OCI-M2 (cell line): ENCODE results near the gene SLC35F1.
"Not testable (repeated sequence)": the region's sequence is repeated elsewhere in the genome, so short reads cannot be mapped to it uniquely, and the experiment has no call there.

ENCODE experiments used
- DNase-seq: peaks from one replicate; lab custom pipeline; 2025; ENCODE audit not compliant: unreplicated experiment; lab: John Stamatoyannopoulos, UW

The SLC35F1 gene

DNA sequence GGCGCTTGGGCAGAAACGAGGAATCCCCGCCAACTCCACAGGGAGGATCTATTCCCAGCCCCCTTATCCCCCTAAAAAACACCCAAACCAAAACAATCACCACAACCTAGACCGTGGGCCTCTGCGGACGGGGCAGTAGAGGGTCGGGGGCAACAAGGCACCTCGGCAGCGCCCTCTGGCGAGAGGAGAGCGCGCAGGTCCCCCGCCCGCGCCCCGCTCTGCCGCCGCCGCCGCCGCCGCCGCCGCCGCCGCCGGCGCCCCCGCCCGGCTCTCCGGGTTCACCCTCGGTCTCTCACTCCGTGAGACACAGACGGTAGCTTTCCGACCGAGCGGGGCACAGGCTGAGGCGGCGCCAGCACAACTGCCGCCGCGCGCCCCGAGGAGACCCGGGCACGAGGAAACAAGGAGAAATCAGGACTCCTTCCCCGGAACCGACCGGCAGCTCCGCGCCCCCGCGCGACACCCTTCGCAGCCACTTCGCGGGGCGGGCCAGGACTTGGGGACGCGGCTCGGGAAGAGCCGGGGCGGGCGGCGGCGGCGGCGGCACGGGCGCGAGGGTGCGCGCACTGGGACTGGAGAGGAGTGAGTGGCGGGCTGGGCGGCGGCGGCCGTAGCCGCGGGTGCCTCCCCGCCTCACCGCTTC, at the start of gene SLC35F1:
Gene SLC35F1 (plus strand): TSS at position 307 of the 643 bp plus-strand sequence.
- DNase-seq: no peak

DNA sequence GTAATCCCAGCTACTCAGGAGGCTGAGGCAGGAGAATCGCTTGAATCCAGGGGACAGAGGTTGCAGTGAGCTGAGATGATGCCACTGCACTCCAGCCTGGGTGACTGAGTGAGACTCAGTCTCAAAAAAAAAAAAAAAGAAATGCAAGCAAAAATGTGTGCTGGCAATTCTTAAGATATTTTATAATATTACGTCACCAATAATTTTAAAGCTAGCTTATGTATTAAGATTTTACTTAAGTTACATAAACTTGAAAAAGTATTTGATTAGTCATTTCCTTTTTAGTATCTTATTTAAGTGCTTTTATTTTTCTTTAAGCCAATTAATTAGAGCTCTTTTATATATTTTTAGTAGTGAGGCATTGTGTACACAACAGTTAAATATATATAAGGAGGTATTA, 48.5 kb upstream of the SLC35F1 start:
- DNase-seq: not testable (repeated sequence)

DNA sequence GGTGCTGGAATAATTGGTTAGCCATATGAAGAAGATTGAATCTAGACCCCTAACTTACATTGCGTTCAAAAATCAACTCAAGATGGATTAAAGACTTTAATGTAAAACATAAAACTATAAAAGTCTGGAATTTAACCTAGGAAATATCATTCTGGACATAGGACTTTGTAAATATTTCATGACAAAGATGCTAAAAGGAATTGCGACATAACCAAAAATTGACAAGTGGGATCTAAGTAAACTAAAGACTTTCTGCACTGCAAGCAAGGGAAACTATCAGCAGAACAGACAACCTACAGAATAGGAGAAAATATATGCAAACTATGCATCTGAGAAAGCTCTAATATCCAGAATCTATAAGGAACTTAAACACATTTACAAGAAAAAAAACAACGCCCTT, 45.5 kb upstream of the SLC35F1 start:
- DNase-seq: no peak

DNA sequence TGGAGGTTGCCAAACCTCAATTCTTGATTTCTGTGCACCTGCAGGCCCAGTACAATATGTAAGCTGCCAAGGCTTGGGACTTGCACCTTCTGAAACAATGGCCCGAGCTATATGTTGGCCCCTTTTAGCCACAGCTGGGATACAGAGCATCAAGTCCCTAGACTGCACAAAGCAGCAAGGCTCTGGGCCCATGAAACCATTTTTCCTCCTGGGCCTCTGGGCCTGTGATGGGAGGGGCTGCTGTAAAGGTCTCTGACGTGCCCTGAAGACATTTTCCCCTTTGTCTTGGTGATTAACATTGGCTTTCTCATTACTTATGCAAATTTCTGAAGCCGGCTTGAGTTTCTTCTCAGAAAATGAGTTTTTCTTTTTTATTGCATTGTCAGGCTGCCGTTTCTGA, 40.5 kb upstream of the SLC35F1 start:
- DNase-seq: no peak

DNA sequence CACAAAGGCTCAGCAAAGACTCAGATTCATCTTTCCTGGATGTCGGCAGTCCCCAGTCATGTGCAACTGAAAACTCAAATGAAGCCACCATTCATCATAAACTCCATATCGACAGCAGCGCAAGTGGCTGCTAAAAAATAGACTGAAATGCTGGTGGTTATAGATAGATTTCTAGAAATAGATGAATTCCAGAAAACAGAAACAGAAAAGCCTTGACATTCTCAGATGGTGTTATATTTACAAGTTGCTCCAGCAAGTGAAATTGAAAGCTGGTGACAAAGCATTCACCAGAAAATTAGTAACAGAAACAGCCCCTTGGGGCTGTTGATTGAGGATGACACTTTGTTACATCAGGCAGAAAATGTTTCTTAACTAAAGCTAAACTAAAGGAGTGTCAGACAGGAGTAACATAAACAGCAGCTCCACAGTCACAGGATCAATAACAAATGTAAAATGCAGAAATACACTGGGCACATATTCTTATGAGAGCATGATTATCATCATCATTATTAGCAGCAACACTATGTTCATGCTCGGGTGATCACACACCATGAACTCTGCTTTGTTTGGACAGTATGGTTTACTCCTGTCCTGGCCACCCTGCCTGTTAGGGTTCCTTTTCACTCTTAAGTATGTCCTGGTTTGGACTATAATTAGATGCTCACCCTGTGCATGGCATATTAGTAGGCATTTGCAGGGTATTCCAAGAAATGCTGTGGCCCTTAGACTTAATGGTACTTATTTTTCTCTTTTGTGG, 36.4 kb upstream of the SLC35F1 start:
- DNase-seq: no peak

DNA sequence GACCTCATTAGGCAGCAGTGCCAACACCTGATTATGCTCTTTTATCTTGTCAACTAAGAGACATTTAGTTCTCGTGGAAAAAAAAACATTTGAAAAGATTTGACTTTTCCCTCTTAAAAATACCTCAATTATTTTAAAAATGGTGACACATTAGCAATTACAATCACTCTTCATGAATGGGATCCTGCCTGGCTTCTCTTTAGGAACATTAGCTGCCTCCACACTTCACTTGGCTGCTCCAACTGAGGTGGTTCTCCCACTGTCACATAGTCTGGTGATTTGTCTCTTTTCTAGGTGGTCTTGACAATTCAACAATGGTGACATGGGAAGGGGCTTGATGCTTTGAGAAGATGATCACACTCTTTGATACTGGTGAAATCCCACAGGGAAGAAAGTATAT, 26.2 kb upstream of the SLC35F1 start:
- no peak for DNase-seq

DNA sequence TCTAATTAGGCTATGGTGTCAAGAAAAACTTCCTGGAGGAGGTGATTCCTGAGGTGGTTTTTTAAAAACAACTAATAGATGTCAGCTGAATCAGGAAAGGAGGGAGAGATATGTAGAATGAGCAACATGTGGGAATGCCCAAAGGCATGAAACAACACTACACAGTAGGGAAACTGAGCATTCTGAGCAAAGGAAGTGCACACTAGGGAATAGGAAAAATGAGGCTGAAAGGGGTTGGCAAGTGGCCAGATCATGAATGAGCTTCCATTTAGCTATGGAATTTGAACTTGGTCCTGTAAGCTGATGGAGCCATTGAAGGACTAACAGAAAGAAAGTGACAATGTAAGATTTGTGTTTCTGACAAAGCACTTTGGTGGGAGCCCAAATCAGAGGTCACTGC, 16.9 kb upstream of the SLC35F1 start:
- DNase-seq: no peak

DNA sequence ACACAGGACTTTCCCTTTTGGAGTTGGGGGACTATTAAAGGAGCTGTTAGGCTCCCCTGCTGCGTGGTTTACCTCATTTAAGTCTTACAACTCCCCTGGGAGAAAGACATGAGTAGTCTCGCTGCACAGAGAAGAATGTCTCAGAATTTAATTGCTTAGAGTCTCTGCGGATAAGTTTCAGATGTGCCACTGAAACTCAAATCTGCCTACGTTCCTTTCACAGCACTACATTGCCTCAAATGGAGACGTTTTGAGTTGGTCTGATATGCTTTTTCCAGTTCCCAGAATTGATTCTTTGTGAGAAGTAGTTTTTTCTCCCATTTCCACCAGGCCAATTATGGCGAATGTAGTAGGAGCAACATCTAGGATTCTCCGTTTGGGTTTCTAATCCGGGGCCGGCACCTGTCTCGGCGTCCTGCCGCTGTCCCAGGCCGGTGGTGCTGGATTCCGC, 532 bp upstream of the SLC35F1 start:
- DNase-seq: no peak

DNA sequence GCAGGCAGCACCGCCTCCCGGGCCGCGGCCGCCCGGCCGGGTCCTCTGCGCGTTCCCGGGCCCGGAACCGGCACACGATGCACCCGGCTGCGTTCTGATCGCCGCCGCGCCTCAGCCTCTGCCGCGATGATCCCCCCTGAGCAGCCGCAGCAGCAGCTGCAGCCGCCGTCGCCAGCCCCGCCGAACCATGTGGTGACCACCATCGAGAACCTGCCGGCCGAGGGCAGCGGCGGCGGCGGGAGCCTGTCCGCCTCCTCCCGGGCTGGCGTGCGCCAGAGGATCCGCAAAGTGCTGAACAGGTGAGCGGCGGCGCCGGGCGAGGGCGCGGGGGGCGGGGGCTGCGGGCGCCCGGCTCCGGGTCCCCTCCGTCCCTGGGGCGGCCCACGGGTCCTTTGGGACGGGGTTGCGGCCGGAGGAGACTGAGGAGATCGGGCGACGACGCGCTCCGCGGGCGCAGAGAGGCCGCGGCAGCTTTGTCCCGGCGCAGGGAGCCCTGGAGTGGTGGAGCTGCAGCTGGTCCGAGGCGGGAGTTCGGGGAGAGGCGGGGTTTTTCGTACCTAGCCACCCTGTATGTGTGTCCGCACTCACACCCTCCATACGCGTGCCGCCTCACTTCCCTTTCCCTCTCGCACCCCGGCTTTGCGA, 659 bp downstream of the SLC35F1 start:
- DNase-seq: no peak

DNA sequence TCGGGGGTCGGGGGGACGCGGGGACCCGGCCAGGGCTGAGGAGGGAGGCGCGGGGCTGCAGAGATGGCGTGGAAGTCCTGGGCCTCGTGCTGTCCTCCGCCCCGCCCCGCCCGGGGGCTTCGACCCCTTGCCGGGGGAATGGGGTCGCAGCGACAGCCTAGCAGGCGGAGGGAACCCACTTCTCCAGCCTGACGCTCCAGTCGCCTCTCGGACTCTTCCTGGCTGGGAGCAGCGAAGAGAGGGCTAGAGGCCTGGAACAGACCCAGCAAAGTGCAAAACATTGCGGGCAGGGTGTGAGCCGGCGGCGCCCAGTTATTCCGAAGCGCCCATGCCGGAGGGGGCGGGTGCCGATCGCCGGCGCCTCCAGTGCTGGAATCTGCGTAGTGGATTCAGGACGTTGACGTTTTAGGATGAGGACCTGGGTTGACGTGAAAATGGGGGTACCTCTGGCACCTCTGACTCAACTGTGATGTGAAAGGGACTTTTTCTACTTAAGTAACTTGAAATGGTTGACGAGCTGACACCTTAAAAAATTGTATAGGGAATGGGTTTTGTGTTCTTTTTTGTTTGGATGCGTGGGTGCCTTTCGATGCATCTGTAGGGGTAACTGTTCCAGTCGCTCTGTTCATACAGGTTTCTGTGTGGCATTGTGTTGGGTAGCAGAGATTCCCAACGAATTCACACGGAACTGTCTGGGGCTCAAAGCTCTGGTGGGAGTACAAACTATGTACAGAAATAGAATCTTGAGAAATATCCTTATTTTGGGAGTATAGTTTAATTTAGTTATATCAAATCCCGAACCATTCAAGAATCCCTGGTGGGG, 1.4 kb downstream of the SLC35F1 start:
- no peak for DNase-seq

DNA sequence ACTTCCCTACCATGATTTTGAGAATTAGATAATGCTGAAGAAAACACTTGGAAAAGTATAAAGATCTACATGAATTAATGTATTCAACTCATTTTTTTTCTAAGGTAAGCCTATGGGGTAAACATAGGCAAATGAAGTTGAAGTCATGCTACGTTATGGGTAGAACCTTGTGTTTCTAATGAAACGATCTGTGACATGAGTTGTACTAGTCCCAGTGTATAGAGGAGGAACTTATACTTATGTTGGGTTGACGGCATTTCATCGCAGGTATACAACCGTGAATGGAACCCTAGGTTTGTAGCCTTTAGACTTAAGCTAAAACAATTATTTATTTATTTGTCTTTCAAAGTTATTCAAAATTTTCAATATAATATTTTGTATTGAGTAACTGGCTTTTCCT, 2.6 kb downstream of the SLC35F1 start:
- no peak for DNase-seq

DNA sequence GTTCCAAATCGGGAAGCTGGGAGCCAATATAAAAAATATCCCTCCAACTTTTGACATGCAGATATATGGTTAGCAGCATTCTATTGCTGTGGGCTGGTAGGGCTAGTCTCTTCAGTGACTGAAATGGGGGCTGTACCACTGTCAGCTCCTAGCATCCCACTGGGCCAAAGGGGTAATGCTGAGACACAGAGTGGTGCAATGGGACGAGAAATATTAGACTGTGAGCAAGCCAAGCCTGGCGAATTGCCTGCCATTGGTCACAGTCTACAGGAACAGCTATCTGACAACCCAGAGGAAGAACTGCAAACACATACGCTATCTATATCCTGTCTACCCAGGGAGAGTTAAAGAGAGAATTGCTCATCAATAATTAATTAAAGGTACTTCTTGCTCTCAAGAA, 3.5 kb downstream of the SLC35F1 start:
- no peak for DNase-seq

DNA sequence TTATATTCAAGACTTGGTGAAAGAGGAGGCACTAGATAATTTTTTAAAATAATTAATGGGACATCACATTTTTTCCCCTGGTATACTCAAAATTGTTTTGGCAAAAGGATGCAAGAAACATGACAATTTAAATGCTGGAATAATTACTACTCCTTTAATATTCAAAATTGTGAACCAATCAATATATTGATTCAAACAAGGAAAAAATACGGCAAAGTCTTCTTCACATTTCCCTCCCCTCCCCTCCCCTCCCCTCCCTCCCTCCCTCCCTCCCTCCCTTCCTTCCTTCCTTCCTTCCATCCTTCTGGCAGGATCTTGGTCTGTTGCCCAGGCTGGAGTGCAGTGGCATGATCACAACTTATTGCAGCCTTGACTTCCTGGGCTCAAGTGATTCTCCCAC, 4.1 kb downstream of the SLC35F1 start:
- no peak for DNase-seq

DNA sequence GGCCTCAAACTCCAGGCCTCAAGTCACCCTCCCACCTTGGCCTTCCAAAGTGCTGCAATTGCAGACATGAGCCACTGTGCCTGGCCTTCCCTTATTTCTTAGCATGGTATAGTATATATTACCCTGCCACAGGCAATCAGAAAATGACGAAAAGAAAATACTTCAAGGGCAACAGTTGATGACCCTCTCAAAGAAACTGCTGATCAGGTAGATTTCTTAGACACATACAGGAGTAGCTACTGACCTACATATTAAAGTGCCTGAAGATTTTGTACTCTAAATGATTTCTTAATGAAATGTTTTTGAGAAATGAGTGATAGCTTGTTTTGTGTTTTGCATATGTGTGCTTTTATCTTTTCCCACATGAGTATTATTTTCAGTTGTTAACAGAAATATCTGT, 4.6 kb downstream of the SLC35F1 start:
- DNase-seq: no peak

DNA sequence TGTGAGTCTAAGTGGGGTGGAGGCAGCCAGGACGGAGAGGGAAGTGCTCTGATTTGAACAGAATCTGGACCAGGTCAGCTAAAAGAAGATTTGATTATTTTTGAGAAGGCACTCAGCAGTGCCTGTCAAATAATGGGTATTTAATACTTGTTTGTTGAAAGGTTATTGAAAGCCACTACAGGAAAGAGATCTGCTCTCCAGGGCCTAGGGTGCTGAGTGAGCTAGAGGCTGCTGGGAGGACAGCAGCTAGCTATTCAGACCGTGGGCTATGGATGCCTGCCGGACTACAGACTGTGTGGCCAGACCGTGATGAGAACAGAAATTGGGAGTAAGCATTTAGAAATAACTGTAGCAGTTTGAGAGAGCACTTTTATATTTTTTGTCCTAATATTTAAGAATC, 8.8 kb downstream of the SLC35F1 start:
- DNase-seq: no peak

DNA sequence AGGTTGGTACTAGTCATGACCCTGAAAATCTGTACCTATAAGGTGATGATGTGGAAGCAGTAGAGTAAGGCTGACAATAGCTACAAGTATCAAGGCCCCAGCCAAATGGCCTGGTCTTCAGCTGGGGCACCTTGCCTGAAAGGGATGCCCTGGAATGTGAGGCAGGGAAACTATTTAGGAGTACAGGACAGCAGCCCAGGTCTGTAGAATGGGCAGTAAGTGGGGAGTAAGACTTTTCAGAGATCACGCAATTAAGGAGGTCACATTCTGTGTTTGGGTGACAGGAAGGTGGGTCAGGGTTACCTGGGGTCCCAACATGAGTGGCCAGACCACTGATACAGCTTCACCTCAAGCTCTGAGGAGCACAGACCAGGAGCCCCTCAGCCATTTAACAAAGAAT, 9.4 kb downstream of the SLC35F1 start:
- DNase-seq: no peak

DNA sequence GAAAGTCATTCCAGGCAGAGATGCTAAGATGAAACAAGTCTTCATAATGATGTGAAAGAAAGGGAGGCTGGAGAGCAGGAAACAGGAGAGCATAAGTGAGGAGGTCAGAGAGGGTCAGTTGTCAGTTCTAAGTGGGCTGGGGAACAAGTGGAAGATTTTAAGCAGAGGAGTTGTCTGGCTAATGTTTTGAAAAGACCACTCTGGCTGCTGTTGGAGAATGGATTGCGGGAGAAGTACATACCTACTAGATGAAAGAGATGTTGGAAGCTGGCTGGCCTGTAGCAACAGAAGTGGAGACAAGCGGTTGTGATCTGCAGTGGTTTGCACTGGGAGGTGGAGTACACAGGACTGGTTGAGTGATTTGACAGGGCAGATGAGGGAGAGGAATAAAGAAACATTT, 10.1 kb downstream of the SLC35F1 start:
- no peak for DNase-seq

DNA sequence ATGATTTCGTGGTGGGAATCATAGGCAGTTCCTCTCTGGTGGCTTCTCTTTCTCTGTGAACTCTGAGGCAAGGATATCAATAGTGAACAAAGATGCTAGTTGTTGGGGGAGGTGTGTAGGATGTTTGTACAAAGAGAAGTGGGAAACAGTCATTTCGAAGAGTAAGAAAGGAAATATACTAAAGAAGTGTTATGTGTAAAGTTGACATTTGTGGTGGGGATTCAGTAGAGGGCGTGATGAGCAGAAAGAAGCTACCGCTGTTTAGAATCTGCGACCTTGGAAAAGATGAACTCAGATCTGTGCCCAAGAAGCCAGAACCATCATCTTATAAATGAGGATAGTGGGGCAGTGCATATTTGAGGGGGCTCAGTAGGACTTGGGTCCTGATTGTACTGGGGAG, 11.4 kb downstream of the SLC35F1 start:
- DNase-seq: no peak

DNA sequence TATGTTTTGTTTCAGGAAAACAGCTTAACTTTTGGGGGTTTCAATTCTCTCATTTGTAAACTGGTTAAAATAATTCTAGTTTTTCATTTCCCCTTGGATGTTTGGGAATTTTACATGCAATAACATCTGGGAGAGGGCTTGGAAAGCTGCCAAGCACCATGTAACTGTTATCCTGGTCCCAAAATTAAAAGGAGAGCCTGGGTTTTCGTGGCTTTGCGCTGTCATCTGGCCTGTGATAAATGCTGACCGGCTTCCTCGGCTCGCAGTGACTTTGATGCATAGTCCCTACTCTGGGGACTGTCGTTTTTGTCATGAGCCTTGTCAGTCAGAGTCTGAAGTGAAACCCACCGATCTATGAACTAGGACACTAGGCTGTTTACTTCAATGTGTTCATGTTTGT, 12.2 kb downstream of the SLC35F1 start:
- no peak for DNase-seq

DNA sequence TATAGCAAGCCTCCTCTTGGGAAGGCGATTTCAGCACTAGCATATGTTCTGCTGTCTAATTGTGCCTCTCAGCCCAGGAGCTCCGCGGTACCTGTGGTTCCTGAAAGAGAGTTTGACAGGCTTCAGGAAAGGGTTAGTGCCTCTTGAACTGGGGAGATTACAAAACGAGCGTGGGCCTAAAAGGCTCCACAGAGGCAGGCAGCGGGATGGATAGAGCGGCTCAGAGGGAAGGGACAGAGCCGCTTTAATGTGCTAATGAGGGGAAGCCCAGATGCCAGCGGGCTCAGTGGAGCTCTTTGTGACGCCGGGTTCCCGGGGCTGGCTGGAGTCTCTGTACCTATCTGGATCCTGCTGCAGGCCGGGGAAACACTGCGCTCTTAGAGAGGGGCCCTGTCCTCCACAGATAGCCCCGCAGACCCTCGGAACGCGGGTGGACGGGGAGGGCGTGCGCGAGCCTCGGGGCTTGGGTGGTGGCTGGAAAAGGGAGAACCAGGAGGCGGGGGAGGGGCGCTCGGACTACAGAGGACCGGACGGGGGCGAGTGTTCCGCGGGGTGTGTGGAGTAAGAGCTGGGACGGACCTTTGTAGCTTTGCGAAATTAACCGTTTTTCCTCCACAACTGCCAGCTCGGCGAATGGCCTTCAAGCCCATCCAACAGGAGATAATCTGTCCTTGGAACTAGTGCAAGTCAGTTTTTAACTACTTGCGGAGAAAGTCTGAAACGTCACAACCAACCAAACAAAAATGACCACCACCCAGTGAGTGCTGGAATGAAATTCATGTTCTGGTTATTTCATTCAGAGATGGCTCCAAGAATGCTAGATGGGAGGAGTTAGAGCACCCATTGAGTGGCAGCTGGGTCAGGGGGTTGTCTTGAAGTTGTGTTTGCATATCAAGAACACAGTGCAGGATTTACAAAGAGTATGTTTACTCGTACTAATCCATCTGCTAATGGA, 13.0 kb downstream of the SLC35F1 start:
- no peak for DNase-seq
